Uterus (tissue), 2 donors: ENCODE measurements around the gene NUCKS1.

Experiments used
- CTCF ChIP-seq, 4 experiments: fragments of 200-600 bp in 2 of 4; fragments of 450-650 bp in 2 of 4; sonication (generic) in 2 of 4; IDR thresholded peaks; one replicate each; pipeline ENCODE4 v1.5.1; 2016 to 2019; ENCODE audit warnings: antibody characterized with exemption in 4 of 4, mild to moderate bottlenecking in 2 of 4, moderate library complexity in 1 of 4
- POLR2A ChIP-seq, 2 donors: fragments of 450-650 bp; IDR thresholded peaks; one replicate each; pipeline ENCODE4 v1.6.1; 2016; ENCODE audit warnings: antibody characterized with exemption in 2 of 2, mild to moderate bottlenecking in 1 of 2, moderate library complexity in 1 of 2

DNA sequence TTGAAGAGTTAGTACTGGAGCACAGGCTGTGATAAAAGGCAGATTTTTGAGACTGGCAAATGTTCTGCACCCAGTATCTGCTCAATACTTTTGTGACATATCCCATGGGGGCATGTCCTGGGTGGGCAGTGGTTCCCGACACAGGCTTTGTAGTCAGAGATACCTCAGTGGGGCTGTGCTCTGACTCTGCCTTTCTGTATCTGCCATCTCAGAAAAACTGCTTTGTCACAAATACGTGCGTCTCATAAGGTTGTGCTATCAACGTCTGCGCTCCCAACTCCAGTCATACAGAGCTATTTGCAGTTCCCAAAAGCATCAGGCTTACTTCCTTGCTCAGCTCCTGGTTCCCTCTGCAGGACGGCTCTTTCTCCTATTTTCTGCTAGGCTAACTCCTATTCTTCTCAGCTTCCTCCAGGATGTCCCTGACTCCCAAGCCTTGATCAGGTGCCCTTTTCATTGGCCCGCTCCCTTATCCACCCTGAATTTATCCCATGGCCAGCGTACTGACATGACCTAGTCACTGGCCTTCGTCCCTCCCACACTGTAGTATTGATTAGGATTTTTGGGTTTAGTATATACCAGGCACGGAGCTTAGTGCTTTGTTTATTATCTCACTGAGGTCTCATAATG lies 37.4 kb upstream of the NUCKS1 start:
- TF ChIP-seq CTCF (IDR thresholded peaks at IDR 0.05), result no peak
- no peak for TF ChIP-seq POLR2A (IDR thresholded peaks at IDR 0.05)
